Transverse colon (tissue), 4 donors: ENCODE data around the gene GTPBP8. TPM values are rescaled to one million over a fixed set of nuclear protein-coding genes. Genes with fewer than 3 reads are reported as not detected.

ENCODE experiments used
- DNase-seq: peaks from one replicate; pipeline ENCODE4 v3.0.0-alpha.2; 2019
- H3K27ac ChIP-seq, 4 donors: fragments of 200-600 bp; sonication (generic); 2 replicates each; pipeline ENCODE4 v1.5.1; 2016 to 2018; ENCODE audit warnings: inconsistent platforms in 4 of 4
- H3K27me3 ChIP-seq: fragments of 200-600 bp; sonication (generic); 2 replicates; pipeline ENCODE4 v1.5.1; 2017; ENCODE audit warnings: inconsistent platforms
- H3K36me3 ChIP-seq, 4 donors: fragments of 200-600 bp; sonication (generic); 2 replicates each; pipeline ENCODE4 v1.5.1; 2017 to 2019; ENCODE audit warnings: inconsistent platforms in 4 of 4
- H3K4me1 ChIP-seq, 4 donors: fragments of 200-600 bp; sonication (generic); 2 replicates each; pipeline ENCODE4 v1.5.1; 2017 to 2020; ENCODE audit warnings: inconsistent platforms in 4 of 4
- H3K4me3 ChIP-seq, 4 donors: fragments of 200-600 bp; sonication (generic); 1 replicate in 1 of 4; 2 replicates in 3 of 4; pipeline versions ENCODE4 v1.5.1 to v1.6.1; 2017 to 2019; ENCODE audit warnings: inconsistent platforms in 4 of 4
- H3K9me3 ChIP-seq, 2 donors: fragments of 200-600 bp; sonication (generic); 2 replicates each; pipeline ENCODE4 v1.5.1; 2017 to 2019; ENCODE audit warnings: inconsistent platforms in 2 of 2
- EP300 ChIP-seq: sonication (generic); formaldehyde crosslinking; IDR thresholded peaks from one replicate; pipeline ENCODE4 v1.6.1; 2017; ENCODE audit warnings: antibody characterized with exemption, low read depth
- POLR2A ChIP-seq: fragments of 450-650 bp; IDR thresholded peaks from one replicate; pipeline ENCODE4 v1.6.1; 2016; ENCODE audit warnings: antibody characterized with exemption, mild to moderate bottlenecking, moderate library complexity
- POLR2AphosphoS5 ChIP-seq, 3 donors: sonication (generic); formaldehyde crosslinking; IDR thresholded peaks; one replicate each; pipeline ENCODE4 v1.6.1; 2016; ENCODE audit warnings: antibody characterized with exemption in 3 of 3
- WGBS, 2 donors: methylation state at CpG; one replicate each; pipeline ENCODE4 v1.1.5; 2018; ENCODE audit warnings: low coverage in 1 of 2; 5-methylcytosine and 5-hydroxymethylcytosine counted together
- in situ Hi-C, 4 donors: fragments of 200-750 bp; cut with MboI; loops; one replicate each; pipeline versions ENCODE4 v1.15.0 to v1.15.1; 2017; ENCODE audit warnings: low sequenced_read_pairs in 3 of 4, low pct_ligation_motif_present in 1 of 4, low pct_unique_long_range_greater_than_20kb in 1 of 4
- intact Hi-C: fragments of 100-400 bp; cut with DNase I; formaldehyde crosslinking; loops from one replicate; pipeline ENCODE4 v1.15.1; 2023; ENCODE audit warnings: low total_unique reads
- total RNA-seq, 4 donors: library from RNA; depleted of rRNA; stranded (reverse); fragments of >200 nt; gene quantifications; one replicate each; pipeline ENCODE4 v1.1.0, GENCODE V29; 2016
- TF ChIP-seq, protein P1 (sequence below), 5 experiments: fragments of 200-600 bp in 3 of 5; fragments of 450-650 bp in 2 of 5; sonication (generic) in 3 of 5; IDR thresholded peaks; 1 replicate in 2 of 5; 2 replicates in 3 of 5; pipeline ENCODE4 v1.5.1; 2016 to 2017; ENCODE audit warnings: antibody characterized with exemption in 5 of 5, inconsistent platforms in 3 of 5, mild to moderate bottlenecking in 2 of 5, moderate library complexity in 1 of 5

Gene GTPBP8
- total RNA-seq, 4 donors from 2014 or later, result 6.7 to 46.7 (median 17.6) TPM

DNA sequence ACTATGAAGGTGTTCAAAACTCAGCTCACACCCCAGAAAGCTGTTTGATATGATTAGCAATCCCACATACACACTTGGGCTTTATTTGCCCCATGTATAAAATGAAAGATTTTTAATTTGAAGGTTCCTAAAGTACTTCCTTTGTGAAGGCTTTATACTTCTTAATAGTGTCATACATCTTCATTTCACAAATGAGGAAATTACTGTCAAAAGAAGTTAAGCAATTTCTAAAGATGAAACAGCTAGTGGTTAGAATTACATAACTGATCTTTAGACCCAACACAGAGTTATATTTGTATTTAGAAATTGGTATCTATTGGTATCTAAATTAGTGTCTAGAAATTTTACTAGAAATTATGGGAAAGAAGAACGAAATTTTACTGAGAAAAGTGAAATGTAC, 23.0 kb upstream of the GTPBP8 start:
- WGBS, 2 donors, result 43 to 64% methylated on average over 1 of the region's 1 CpG
- TF ChIP-seq POLR2AphosphoS5 (IDR thresholded peaks at IDR 0.05) (no peak), POLR2A (no peak), EP300 (no peak)
- TF ChIP-seq, protein P1, sequence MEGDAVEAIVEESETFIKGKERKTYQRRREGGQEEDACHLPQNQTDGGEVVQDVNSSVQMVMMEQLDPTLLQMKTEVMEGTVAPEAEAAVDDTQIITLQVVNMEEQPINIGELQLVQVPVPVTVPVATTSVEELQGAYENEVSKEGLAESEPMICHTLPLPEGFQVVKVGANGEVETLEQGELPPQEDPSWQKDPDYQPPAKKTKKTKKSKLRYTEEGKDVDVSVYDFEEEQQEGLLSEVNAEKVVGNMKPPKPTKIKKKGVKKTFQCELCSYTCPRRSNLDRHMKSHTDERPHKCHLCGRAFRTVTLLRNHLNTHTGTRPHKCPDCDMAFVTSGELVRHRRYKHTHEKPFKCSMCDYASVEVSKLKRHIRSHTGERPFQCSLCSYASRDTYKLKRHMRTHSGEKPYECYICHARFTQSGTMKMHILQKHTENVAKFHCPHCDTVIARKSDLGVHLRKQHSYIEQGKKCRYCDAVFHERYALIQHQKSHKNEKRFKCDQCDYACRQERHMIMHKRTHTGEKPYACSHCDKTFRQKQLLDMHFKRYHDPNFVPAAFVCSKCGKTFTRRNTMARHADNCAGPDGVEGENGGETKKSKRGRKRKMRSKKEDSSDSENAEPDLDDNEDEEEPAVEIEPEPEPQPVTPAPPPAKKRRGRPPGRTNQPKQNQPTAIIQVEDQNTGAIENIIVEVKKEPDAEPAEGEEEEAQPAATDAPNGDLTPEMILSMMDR (IDR thresholded peaks at IDR 0.05), result no peak
- H3K9me3 ChIP-seq, result no peaks in the 10 kb centered on the region
- no peak overlapping the region for H3K4me3 ChIP-seq
- intact Hi-C loops (no loop called here), in situ Hi-C loops (no loop called here)
- H3K4me1 ChIP-seq, result no peaks in the 10 kb centered on the region
- no peaks in the 10 kb centered on the region for H3K36me3 ChIP-seq
- DNase-seq, result no peak
- no peak overlapping the region for H3K27ac ChIP-seq
- no peaks in the 10 kb centered on the region for H3K27me3 ChIP-seq

DNA sequence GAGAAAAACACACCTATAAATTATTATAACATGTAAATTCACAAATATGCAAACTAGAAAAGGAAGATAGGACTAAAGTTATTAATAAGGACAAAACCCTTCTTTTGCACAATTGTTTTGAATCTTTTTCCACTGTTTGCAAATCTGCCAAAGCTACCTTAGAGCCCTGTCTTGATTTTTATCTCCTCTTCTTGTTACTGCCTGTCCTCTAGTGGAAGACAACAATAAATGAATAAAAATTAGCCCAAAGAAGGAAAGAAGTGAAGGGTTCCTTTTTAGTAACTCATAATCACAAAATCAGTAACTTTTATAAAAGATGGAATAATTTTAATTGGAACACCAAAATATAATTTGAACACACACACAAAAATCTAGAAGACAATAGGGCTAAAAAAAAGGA, 18.6 kb upstream of the GTPBP8 start:
- Histone ChIP-seq H3K27me3 (no peaks in the 10 kb centered on the region), H3K36me3 (no peaks in the 10 kb centered on the region), H3K27ac (no peak overlapping the region), H3K9me3 (no peaks in the 10 kb centered on the region), H3K4me1 (peaks cover 0 to 3% (median 0%) of the 10 kb centered on the region in 4 donors), H3K4me3 (no peak overlapping the region)
- intact Hi-C loops, result loop anchor here (10.0 kb wide), 1 partner anchor 387 kb away; no protein-coding TSS in a partner anchor
- in situ Hi-C loops, result loop anchor here in 2 of 4 donors (10.0 kb wide), 2 partner anchors 237 to 327 kb away; partner anchors contain the start of gene CCDC80 (in 1 of the 2)
- DNase-seq, result no peak
- TF ChIP-seq POLR2A, result no peak
- TF ChIP-seq, protein P1 (IDR thresholded peaks at IDR 0.05), result no peak
- TF ChIP-seq EP300, result no peak
- no peak for TF ChIP-seq POLR2AphosphoS5 (IDR thresholded peaks at IDR 0.05)

DNA sequence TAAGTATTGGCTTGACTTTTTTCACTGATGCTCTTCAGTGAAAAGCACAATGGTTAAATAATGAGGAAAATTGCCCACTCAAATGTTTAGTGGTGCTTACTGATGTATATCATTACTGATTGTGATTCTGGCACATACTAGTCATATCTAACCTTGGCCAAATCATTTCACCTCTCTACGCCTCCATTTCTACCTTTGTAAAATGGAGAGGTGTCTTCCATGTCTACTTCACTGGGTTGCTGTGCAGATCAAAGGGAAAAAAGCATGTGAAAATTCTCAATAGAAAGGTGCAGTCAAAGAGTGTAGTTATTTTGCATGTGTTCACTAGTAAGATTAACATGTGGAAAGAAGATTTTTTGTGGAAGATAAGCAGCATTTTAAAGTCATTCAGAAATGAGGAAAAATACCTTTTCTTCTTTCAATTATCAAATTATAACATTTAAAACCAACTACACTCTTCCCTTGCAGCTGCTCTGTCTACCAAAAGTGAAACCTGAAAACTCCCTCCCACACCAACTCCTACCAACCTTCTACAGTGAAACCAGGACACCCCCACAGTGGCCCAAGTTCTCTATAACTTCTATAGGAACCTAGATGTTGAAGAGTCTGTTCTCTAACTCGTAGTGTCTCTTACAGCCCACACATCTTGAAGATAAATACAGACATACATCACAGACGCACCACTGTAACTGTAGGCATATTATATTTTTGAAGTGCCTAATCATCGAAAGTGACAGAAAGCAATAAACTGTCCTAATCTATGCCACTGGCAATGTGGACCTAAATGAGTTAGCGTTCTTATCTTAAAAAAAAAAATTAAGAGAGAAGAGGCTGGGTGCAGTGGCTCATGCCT, 17.2 kb upstream of the GTPBP8 start:
- H3K36me3 ChIP-seq, result no peaks in the 10 kb centered on the region
- peaks cover 0 to 4% (median 0%) of the 10 kb centered on the region in 4 donors for H3K4me1 ChIP-seq
- TF ChIP-seq POLR2AphosphoS5 (IDR thresholded peaks at IDR 0.05) (no peak), EP300 (no peak), POLR2A (no peak)
- TF ChIP-seq, protein P1 (IDR thresholded peaks at IDR 0.05), result no peak
- intact Hi-C loops (loop anchor here (10.0 kb wide), 1 partner anchor 389 kb away; no protein-coding TSS in a partner anchor), in situ Hi-C loops (loop anchor here in 2 of 4 donors (10.0 kb wide), 2 partner anchors 239 to 329 kb away; partner anchors contain the start of gene CCDC80 (in 1 of the 2))
- H3K4me3 ChIP-seq, result peak overlapping the region in 1 of 4 donors; percentile 29
- WGBS, 2 donors, result 53 to 62% methylated on average over 5 of the region's 5 CpGs
- H3K9me3 ChIP-seq, result no peaks in the 10 kb centered on the region
- H3K27ac ChIP-seq, result peak overlapping the region in 3 of 4 donors; percentile 19 to 60 (median 45)
- peak; percentile 24 for DNase-seq
- H3K27me3 ChIP-seq, result no peaks in the 10 kb centered on the region

DNA sequence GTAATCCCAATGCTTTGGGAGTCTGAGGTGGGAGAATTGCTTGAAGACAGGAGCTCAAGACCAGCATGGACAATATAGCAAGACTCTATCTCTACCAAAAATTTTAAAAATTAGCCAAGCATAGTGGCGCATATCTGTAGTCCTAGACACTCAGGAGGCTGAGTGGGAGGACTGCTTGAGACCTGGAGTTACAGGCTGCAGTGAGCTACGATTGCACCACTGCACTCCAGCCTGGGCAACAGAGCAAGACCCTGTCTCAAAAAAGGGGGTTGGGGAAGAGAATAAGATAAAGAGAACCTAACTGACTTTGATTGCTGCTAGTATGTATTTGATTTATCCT, 16.6 kb upstream of the GTPBP8 start:
- Histone ChIP-seq H3K4me1 (peaks cover 0 to 4% (median 0%) of the 10 kb centered on the region in 4 donors), H3K4me3 (peak overlapping the region in 1 of 4 donors; percentile 29), H3K9me3 (no peaks in the 10 kb centered on the region), H3K27ac (peak overlapping the region; percentile 10 to 60 (median 32)), H3K36me3 (no peaks in the 10 kb centered on the region), H3K27me3 (no peaks in the 10 kb centered on the region)
- in situ Hi-C loops, result loop anchor here in 2 of 4 donors (10.0 kb wide), 2 partner anchors 239 to 329 kb away; partner anchors contain the start of gene CCDC80 (in 1 of the 2)
- intact Hi-C loops, result loop anchor here (10.0 kb wide), 1 partner anchor 389 kb away; no protein-coding TSS in a partner anchor
- no peak for DNase-seq
- TF ChIP-seq POLR2A (no peak), POLR2AphosphoS5 (IDR thresholded peaks at IDR 0.05) (no peak), EP300 (no peak)
- TF ChIP-seq, protein P1 (IDR thresholded peaks at IDR 0.05), result no peak
- 60 to 62% methylated on average over 1 to 2 of the region's 2 CpGs for WGBS, 2 donors
